22Rv1 (cell line): ENCODE results near the gene SON.

Experiments
- ZFX ChIP-seq: fragments of 450-650 bp; IDR thresholded peaks from 2 replicates; pipeline ENCODE4 v1.6.1; 2017; ENCODE audit warnings: antibody characterized with exemption, borderline replicate concordance
- TF ChIP-seq, protein P1 (sequence below): fragments of 450-650 bp; IDR thresholded peaks from 2 replicates; pipeline ENCODE4 v1.5.1; 2017; ENCODE audit warnings: mild to moderate bottlenecking

- TF ChIP-seq, protein P1, sequence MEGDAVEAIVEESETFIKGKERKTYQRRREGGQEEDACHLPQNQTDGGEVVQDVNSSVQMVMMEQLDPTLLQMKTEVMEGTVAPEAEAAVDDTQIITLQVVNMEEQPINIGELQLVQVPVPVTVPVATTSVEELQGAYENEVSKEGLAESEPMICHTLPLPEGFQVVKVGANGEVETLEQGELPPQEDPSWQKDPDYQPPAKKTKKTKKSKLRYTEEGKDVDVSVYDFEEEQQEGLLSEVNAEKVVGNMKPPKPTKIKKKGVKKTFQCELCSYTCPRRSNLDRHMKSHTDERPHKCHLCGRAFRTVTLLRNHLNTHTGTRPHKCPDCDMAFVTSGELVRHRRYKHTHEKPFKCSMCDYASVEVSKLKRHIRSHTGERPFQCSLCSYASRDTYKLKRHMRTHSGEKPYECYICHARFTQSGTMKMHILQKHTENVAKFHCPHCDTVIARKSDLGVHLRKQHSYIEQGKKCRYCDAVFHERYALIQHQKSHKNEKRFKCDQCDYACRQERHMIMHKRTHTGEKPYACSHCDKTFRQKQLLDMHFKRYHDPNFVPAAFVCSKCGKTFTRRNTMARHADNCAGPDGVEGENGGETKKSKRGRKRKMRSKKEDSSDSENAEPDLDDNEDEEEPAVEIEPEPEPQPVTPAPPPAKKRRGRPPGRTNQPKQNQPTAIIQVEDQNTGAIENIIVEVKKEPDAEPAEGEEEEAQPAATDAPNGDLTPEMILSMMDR, result no peak
- 0 out of 2 replicates have a peak, but pooled peaks have one; percentile 13 for TF ChIP-seq ZFX
Measured at GRCh38 chr21:33543505-33544129, 779 bp downstream of the SON start.
